ENCODE measurements around the gene ATF6B. TPM values are rescaled to one million over a fixed set of nuclear protein-coding genes. Genes with fewer than 3 reads are reported as not detected.

ATF6B gene
- total RNA-seq, 1 experiment from 2014 or later, result 196 TPM

GRCh38 chr6:32140420-32141046 lies 12.5 kb upstream of the ATF6B start:
- H3K4me3 Mint-ChIP-seq (ENCODE audit: low read depth, unreplicated experiment), result no peak overlapping the region
- H3K36me3 Mint-ChIP-seq (ENCODE audit: insufficient read depth, unreplicated experiment), result no peaks in the 10 kb centered on the region
- DNase-seq, result no peak
- no peaks in the 10 kb centered on the region for H3K9me3 Mint-ChIP-seq (ENCODE audit: low read depth, unreplicated experiment)
- TF ChIP-seq, protein P1, sequence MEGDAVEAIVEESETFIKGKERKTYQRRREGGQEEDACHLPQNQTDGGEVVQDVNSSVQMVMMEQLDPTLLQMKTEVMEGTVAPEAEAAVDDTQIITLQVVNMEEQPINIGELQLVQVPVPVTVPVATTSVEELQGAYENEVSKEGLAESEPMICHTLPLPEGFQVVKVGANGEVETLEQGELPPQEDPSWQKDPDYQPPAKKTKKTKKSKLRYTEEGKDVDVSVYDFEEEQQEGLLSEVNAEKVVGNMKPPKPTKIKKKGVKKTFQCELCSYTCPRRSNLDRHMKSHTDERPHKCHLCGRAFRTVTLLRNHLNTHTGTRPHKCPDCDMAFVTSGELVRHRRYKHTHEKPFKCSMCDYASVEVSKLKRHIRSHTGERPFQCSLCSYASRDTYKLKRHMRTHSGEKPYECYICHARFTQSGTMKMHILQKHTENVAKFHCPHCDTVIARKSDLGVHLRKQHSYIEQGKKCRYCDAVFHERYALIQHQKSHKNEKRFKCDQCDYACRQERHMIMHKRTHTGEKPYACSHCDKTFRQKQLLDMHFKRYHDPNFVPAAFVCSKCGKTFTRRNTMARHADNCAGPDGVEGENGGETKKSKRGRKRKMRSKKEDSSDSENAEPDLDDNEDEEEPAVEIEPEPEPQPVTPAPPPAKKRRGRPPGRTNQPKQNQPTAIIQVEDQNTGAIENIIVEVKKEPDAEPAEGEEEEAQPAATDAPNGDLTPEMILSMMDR (IDR thresholded peaks at IDR 0.05; ENCODE audit: unreplicated experiment), result no peak
- peaks cover under 1% of the 10 kb centered on the region for H3K4me1 Mint-ChIP-seq (ENCODE audit: low read depth, unreplicated experiment)
- intact Hi-C loops (cut with micrococcal nuclease; ENCODE audit: unreplicated experiment), result no loop called here
- H3K27ac Mint-ChIP-seq (ENCODE audit: unreplicated experiment), result no peak overlapping the region
- CTCF ChIA-PET, result interaction anchor here (0.6 kb wide), 1 partner anchor 18 kb away, joined by 4 read pairs; no protein-coding TSS in a partner anchor
- peaks cover 36% of the 10 kb centered on the region for H3K27me3 Mint-ChIP-seq (ENCODE audit: unreplicated experiment)
- no TSS peak for BruUV-seq (replicated peaks)

DNA sequence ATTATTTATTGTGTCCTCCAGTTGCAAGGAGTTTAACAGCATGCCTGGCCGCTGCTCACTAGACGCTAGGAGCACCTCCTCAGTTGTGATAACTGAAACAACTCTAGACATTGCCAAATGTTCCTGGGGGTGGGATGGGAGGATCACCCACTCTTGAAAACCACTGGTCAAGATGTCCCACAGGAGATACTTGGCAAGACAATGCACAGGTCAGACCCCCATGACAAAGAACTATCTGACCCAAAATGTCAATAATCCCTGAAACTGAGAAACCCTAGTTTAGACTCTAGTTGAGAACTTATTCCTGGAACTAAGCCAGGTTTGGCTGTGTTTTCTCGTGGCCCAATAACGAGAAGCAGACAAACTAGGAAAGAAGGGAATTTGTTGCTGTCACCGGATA lies 11.5 kb upstream of the ATF6B start:
- no peak for DNase-seq
- CTCF ChIA-PET, result interaction anchor here (0.8 kb wide), 1 partner anchor 39 kb away, joined by 4 read pairs; no protein-coding TSS in a partner anchor
- no peak overlapping the region for H3K4me3 Mint-ChIP-seq (ENCODE audit: low read depth, unreplicated experiment)
- BruUV-seq (replicated peaks), result no TSS peak
- H3K4me1 Mint-ChIP-seq (ENCODE audit: low read depth, unreplicated experiment), result no peaks in the 10 kb centered on the region
- H3K9me3 Mint-ChIP-seq (ENCODE audit: low read depth, unreplicated experiment), result no peaks in the 10 kb centered on the region
- no peak overlapping the region for H3K27ac Mint-ChIP-seq (ENCODE audit: unreplicated experiment)
- peaks cover 44% of the 10 kb centered on the region for H3K27me3 Mint-ChIP-seq (ENCODE audit: unreplicated experiment)
- TF ChIP-seq, protein P1 (IDR thresholded peaks at IDR 0.05; ENCODE audit: unreplicated experiment), result no peak
- H3K36me3 Mint-ChIP-seq (ENCODE audit: insufficient read depth, unreplicated experiment), result no peaks in the 10 kb centered on the region
- intact Hi-C loops (cut with micrococcal nuclease; ENCODE audit: unreplicated experiment), result no loop called here

GRCh38 chr6:32137454-32137853 lies 9.4 kb upstream of the ATF6B start:
- no peak overlapping the region for H3K27ac Mint-ChIP-seq (ENCODE audit: unreplicated experiment)
- H3K4me3 Mint-ChIP-seq (ENCODE audit: low read depth, unreplicated experiment), result no peak overlapping the region
- intact Hi-C loops (cut with micrococcal nuclease; ENCODE audit: unreplicated experiment), result no loop called here
- H3K4me1 Mint-ChIP-seq (ENCODE audit: low read depth, unreplicated experiment), result no peaks in the 10 kb centered on the region
- TF ChIP-seq, protein P1 (IDR thresholded peaks at IDR 0.05; ENCODE audit: unreplicated experiment), result no peak
- H3K27me3 Mint-ChIP-seq (ENCODE audit: unreplicated experiment), result peaks cover 55% of the 10 kb centered on the region
- H3K9me3 Mint-ChIP-seq (ENCODE audit: low read depth, unreplicated experiment), result no peaks in the 10 kb centered on the region
- CTCF ChIA-PET, result no interaction called here
- BruUV-seq (replicated peaks), result no TSS peak
- no peak for DNase-seq
- H3K36me3 Mint-ChIP-seq (ENCODE audit: insufficient read depth, unreplicated experiment), result no peaks in the 10 kb centered on the region

GRCh38 chr6:32133786-32134185 lies 5.7 kb upstream of the ATF6B start:
- no peak overlapping the region for H3K27ac Mint-ChIP-seq (ENCODE audit: unreplicated experiment)
- CTCF ChIA-PET, result no interaction called here
- H3K27me3 Mint-ChIP-seq (ENCODE audit: unreplicated experiment), result peaks cover 37% of the 10 kb centered on the region
- H3K36me3 Mint-ChIP-seq (ENCODE audit: insufficient read depth, unreplicated experiment), result peaks cover 25% of the 10 kb centered on the region
- TF ChIP-seq, protein P1 (IDR thresholded peaks at IDR 0.05; ENCODE audit: unreplicated experiment), result no peak
- no peak for DNase-seq
- H3K9me3 Mint-ChIP-seq (ENCODE audit: low read depth, unreplicated experiment), result no peaks in the 10 kb centered on the region
- H3K4me1 Mint-ChIP-seq (ENCODE audit: low read depth, unreplicated experiment), result peaks cover 3% of the 10 kb centered on the region
- H3K4me3 Mint-ChIP-seq (ENCODE audit: low read depth, unreplicated experiment), result no peak overlapping the region
- intact Hi-C loops (cut with micrococcal nuclease; ENCODE audit: unreplicated experiment), result no loop called here
- BruUV-seq (replicated peaks), result no TSS peak
